Effector CD4-positive, alpha-beta T cell (primary cell): ENCODE measurements around the gene C16orf96.
"Not testable (repeated sequence)": the region's sequence is repeated elsewhere in the genome, so short reads cannot be mapped to it uniquely, and the experiment has no call there.

Experiments
- DNase-seq: peaks from one replicate; pipeline ENCODE4 v3.0.0-alpha.2; 2020

Gene C16orf96

GRCh38 chr16:4570086-4570485 is 13.9 kb downstream of the C16orf96 start:
- DNase-seq: no peak

GRCh38 chr16:4570688-4571321 is 14.7 kb downstream of the C16orf96 start:
- no peak for DNase-seq

- DNase-seq: no peak
Observed at GRCh38 chr16:4572715-4573114, 16.6 kb downstream of the C16orf96 start.

- DNase-seq: not testable (repeated sequence)
Observed at GRCh38 chr16:4573926-4574325, 17.8 kb downstream of the C16orf96 start.

- DNase-seq: no peak
Observed at GRCh38 chr16:4574919-4575705, 19.0 kb downstream of the C16orf96 start.

- DNase-seq: no peak
Observed at GRCh38 chr16:4576008-4576407, 19.9 kb downstream of the C16orf96 start.

- no peak for DNase-seq
Observed at GRCh38 chr16:4578961-4579530, 22.9 kb downstream of the C16orf96 start.

- no peak for DNase-seq
Observed at GRCh38 chr16:4580250-4580649, 24.1 kb downstream of the C16orf96 start.

GRCh38 chr16:4583906-4584305 is 27.8 kb downstream of the C16orf96 start:
- DNase-seq: no peak

GRCh38 chr16:4586291-4586690 is 30.2 kb downstream of the C16orf96 start:
- DNase-seq: no peak

GRCh38 chr16:4588386-4588785 is 32.2 kb downstream of the C16orf96 start:
- no peak for DNase-seq

- DNase-seq: no peak
Observed at GRCh38 chr16:4588961-4589360, 32.8 kb downstream of the C16orf96 start.

GRCh38 chr16:4591191-4591590 is 35.1 kb downstream of the C16orf96 start:
- DNase-seq: no peak

- no peak for DNase-seq
Observed at GRCh38 chr16:4591706-4592470, 35.7 kb downstream of the C16orf96 start.

GRCh38 chr16:4593086-4593485 is 36.9 kb downstream of the C16orf96 start:
- no peak for DNase-seq

GRCh38 chr16:4594433-4595410 is 38.6 kb downstream of the C16orf96 start:
- no peak for DNase-seq

- no peak for DNase-seq
Observed at GRCh38 chr16:4597174-4597573, 41.0 kb downstream of the C16orf96 start.

GRCh38 chr16:4599037-4599436 is 42.9 kb downstream of the C16orf96 start:
- DNase-seq: no peak

- no peak for DNase-seq
Observed at GRCh38 chr16:4599545-4599944, 43.4 kb downstream of the C16orf96 start.

GRCh38 chr16:4601036-4601863 is 45.1 kb downstream of the C16orf96 start:
- no peak for DNase-seq

- no peak for DNase-seq
Observed at GRCh38 chr16:4601864-4602186, 45.7 kb downstream of the C16orf96 start.
